ENCODE data around the gene ADRB2. TPM values are rescaled to one million over a fixed set of nuclear protein-coding genes. Genes with fewer than 3 reads are reported as not detected.

ADRB2 gene
- polyA plus RNA-seq, 2 of the 4 experiments (the other 2 are of a cell fraction) = 0.18 to 0.34 TPM

DNA sequence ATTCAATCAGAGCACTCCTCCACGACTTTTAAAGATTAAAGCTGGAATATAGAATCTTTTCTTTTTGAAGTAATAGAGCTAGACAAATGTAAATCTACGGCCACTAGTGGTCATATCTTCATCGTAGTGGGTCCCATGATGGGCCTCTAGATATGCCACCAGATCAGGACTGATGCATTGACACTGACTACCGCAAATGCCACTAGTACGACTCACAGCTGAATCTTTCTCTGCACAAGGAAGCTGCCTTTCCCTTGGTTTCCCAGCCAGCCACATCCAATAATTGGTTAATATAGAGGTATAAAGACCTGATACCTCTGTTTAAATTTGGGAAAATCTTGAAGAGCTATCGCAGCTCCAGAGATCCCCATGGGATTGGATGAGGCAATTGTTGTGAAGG is 37.8 kb upstream of the ADRB2 start:
- 46% methylated on average over 6 of the region's 6 CpGs for WGBS (ENCODE audit: missing lambda C conversion rate)
- FAIRE-seq (no peak), DNase-seq (ENCODE audit: low read depth in 1 of 2, low spot score in 1 of 2) (no peak), ATAC-seq (no peak)
- Histone ChIP-seq H3K9me3 (no peaks in the 10 kb centered on the region), H3K4me2 (no peak overlapping the region), H3K4me1 (no peaks in the 10 kb centered on the region), H3K27ac (no peak overlapping the region), H3K4me3 (no peak overlapping the region)
- ChIA-PET POLR2A (no interaction called here), CTCF (interaction anchor here (1.1 to 3.1 kb wide), 6 partner anchors 9 to 247 kb away, joined by 3 to 12 read pairs (median 6); no protein-coding TSS in a partner anchor)
- TF ChIP-seq, protein P1, sequence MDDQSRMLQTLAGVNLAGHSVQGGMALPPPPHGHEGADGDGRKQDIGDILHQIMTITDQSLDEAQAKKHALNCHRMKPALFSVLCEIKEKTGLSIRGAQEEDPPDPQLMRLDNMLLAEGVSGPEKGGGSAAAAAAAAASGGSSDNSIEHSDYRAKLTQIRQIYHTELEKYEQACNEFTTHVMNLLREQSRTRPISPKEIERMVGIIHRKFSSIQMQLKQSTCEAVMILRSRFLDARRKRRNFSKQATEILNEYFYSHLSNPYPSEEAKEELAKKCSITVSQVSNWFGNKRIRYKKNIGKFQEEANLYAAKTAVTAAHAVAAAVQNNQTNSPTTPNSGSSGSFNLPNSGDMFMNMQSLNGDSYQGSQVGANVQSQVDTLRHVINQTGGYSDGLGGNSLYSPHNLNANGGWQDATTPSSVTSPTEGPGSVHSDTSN (IDR thresholded peaks at IDR 0.05) = no peak
- TF ChIP-seq RARB (CRISPR knock-in tag; IDR thresholded peaks at IDR 0.05) (no peak), RFX5 (IDR thresholded peaks at IDR 0.05) (no peak), RAD21 (conservative IDR thresholded peaks at IDR 0.05 in 1 of 2, IDR thresholded peaks at IDR 0.05 in 1 of 2) (no peak), HOXB5 (CRISPR knock-in tag; IDR thresholded peaks at IDR 0.05) (no peak)

DNA sequence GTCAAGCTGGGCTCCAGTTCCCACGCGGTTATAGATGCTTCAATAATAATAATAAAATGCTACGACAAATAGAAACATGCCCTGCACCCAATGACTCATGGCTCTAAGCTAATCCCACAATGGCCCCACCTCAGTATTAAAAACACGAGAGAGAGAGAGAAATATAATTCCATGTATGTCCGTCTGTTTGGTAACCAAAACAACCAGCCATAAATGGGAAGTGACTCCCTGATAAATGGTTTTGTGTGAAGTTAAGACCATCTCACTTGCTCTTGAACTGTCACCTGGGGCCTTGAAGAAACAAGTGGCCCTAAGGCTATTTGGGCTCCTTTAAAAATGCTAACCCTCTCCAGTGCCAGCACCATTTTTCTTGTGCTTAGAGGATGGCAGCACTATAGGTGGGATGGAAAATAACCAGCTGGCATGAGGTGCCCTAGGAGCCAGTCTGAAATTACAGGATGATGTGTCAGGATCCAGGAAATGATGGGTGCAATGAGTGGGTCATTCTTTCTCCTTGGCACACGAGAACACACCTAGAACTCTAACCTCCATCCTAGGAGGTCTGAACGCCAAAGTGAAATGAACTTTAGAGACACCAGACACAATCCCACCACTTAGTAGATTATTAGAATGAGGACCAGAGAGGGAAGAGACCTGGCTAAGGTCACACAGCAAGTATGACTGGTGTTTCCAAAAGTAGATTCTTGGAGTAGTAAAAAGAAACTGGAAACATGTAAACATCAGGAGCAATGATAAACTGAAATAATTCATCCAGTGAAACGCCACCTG is 35.7 kb upstream of the ADRB2 start:
- Histone ChIP-seq H3K4me2 (no peak overlapping the region), H3K4me1 (no peaks in the 10 kb centered on the region), H3K9me3 (no peaks in the 10 kb centered on the region), H3K4me3 (no peak overlapping the region), H3K27ac (no peak overlapping the region)
- POLR2A ChIA-PET = no interaction called here
- FAIRE-seq (no peak), DNase-seq (ENCODE audit: low read depth in 1 of 2, low spot score in 1 of 2) (no peak), ATAC-seq (no peak)
- 52% methylated on average over 8 of the region's 8 CpGs for WGBS (ENCODE audit: missing lambda C conversion rate)
- TF ChIP-seq GATA3 (IDR thresholded peaks at IDR 0.05; ENCODE audit: borderline replicate concordance) (no peak), RCOR1 (IDR thresholded peaks at IDR 0.05; ENCODE audit: low read depth, low read length) (no peak), MYC (IDR thresholded peaks at IDR 0.05; ENCODE audit: borderline replicate concordance, low read length) (no peak), ZC3H11A (IDR thresholded peaks at IDR 0.05) (no peak), SREBF2 (IDR thresholded peaks at IDR 0.05) (no peak)
- TF ChIP-seq, protein P2, sequence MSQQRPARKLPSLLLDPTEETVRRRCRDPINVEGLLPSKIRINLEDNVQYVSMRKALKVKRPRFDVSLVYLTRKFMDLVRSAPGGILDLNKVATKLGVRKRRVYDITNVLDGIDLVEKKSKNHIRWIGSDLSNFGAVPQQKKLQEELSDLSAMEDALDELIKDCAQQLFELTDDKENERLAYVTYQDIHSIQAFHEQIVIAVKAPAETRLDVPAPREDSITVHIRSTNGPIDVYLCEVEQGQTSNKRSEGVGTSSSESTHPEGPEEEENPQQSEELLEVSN (IDR thresholded peaks at IDR 0.05; ENCODE audit: borderline replicate concordance, low read depth) = no peak
- CTCF ChIA-PET = interaction anchor here (1.2 to 3.1 kb wide), 2 partner anchors 29 to 245 kb away, joined by 4 to 10 read pairs; no protein-coding TSS in a partner anchor

DNA sequence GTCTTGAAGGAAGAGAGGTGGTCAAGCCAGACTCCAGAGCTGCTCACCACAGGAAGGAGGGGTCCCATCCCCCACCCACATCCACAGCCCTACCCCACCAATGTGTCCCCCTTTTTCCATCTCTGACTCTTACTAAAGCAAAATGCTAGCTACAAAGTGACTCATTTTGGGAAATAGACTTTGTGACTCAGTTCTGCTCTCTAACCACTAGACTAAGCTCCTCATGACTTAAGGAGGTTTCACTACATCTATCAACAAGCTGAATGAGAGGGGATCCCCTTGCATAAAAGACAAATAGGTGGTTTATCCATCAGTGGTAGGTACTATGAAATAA is 35.1 kb upstream of the ADRB2 start:
- POLR2A ChIA-PET = no interaction called here
- no peak overlapping the region for H3K4me2 ChIP-seq
- FAIRE-seq = no peak

More for the DNA sequence above, 35.1 kb upstream of the ADRB2 start:
- no peaks in the 10 kb centered on the region for H3K4me1 ChIP-seq
- CTCF ChIA-PET = interaction anchor here (1.2 to 3.1 kb wide), 3 partner anchors 29 to 244 kb away, joined by 4 to 10 read pairs (median 7); no protein-coding TSS in a partner anchor
- no peak overlapping the region for H3K27ac ChIP-seq
- no peak for ATAC-seq
- H3K9me3 ChIP-seq = no peaks in the 10 kb centered on the region
- TF ChIP-seq RNF2 (IDR thresholded peaks at IDR 0.05; ENCODE audit: borderline replicate concordance, low read depth) = no peak
- TF ChIP-seq, protein P3, sequence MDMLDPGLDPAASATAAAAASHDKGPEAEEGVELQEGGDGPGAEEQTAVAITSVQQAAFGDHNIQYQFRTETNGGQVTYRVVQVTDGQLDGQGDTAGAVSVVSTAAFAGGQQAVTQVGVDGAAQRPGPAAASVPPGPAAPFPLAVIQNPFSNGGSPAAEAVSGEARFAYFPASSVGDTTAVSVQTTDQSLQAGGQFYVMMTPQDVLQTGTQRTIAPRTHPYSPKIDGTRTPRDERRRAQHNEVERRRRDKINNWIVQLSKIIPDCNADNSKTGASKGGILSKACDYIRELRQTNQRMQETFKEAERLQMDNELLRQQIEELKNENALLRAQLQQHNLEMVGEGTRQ (IDR thresholded peaks at IDR 0.05) = no peak
- TF ChIP-seq CHD2 (IDR thresholded peaks at IDR 0.05; ENCODE audit: low read length, partially characterized antibody) = no peak
- TF ChIP-seq, protein P4, sequence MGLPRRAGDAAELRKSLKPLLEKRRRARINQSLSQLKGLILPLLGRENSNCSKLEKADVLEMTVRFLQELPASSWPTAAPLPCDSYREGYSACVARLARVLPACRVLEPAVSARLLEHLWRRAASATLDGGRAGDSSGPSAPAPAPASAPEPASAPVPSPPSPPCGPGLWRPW (IDR thresholded peaks at IDR 0.05) = no peak
- no peak for TF ChIP-seq EHMT2 (IDR thresholded peaks at IDR 0.05; ENCODE audit: low read depth)
- TF ChIP-seq ZC3H11A (IDR thresholded peaks at IDR 0.05) = no peak
- TF ChIP-seq, protein P2 (IDR thresholded peaks at IDR 0.05; ENCODE audit: borderline replicate concordance, low read depth) = no peak
- TF ChIP-seq, protein P5, sequence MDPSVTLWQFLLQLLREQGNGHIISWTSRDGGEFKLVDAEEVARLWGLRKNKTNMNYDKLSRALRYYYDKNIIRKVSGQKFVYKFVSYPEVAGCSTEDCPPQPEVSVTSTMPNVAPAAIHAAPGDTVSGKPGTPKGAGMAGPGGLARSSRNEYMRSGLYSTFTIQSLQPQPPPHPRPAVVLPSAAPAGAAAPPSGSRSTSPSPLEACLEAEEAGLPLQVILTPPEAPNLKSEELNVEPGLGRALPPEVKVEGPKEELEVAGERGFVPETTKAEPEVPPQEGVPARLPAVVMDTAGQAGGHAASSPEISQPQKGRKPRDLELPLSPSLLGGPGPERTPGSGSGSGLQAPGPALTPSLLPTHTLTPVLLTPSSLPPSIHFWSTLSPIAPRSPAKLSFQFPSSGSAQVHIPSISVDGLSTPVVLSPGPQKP (IDR thresholded peaks at IDR 0.05; ENCODE audit: low read depth, low read length) = no peak
- TF ChIP-seq HOXA7 (CRISPR knock-in tag; IDR thresholded peaks at IDR 0.05) = no peak
- no peak for TF ChIP-seq FOSL2 (IDR thresholded peaks at IDR 0.05)
- TF ChIP-seq FOSL2 (CRISPR knock-in tag; IDR thresholded peaks at IDR 0.05) = no peak
- no peak for TF ChIP-seq RAD21 (conservative IDR thresholded peaks at IDR 0.05 in 1 of 2, IDR thresholded peaks at IDR 0.05 in 1 of 2)
- TF ChIP-seq ZNF302 (CRISPR knock-in tag; IDR thresholded peaks at IDR 0.05) = no peak
- TF ChIP-seq, protein P6, sequence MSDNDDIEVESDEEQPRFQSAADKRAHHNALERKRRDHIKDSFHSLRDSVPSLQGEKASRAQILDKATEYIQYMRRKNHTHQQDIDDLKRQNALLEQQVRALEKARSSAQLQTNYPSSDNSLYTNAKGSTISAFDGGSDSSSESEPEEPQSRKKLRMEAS (IDR thresholded peaks at IDR 0.05) = no peak
- no peak for TF ChIP-seq KDM1A (IDR thresholded peaks at IDR 0.05; ENCODE audit: low read depth)
- TF ChIP-seq MAZ (IDR thresholded peaks at IDR 0.05; ENCODE audit: borderline replicate concordance, low read depth, low read length) = no peak
- TF ChIP-seq, protein P7, sequence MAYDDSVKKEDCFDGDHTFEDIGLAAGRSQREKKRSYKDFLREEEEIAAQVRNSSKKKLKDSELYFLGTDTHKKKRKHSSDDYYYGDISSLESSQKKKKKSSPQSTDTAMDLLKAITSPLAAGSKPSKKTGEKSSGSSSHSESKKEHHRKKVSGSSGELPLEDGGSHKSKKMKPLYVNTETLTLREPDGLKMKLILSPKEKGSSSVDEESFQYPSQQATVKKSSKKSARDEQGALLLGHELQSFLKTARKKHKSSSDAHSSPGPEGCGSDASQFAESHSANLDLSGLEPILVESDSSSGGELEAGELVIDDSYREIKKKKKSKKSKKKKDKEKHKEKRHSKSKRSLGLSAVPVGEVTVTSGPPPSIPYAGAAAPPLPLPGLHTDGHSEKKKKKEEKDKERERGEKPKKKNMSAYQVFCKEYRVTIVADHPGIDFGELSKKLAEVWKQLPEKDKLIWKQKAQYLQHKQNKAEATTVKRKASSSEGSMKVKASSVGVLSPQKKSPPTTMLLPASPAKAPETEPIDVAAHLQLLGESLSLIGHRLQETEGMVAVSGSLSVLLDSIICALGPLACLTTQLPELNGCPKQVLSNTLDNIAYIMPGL (CRISPR knock-in tag; IDR thresholded peaks at IDR 0.05; ENCODE audit: borderline replicate concordance) = no peak
- no peak for DNase-seq (ENCODE audit: low read depth in 1 of 2, low spot score in 1 of 2)
- H3K4me3 ChIP-seq = no peak overlapping the region

All from A549 (cell line).